ENCODE results near the gene SCO1.

DNA sequence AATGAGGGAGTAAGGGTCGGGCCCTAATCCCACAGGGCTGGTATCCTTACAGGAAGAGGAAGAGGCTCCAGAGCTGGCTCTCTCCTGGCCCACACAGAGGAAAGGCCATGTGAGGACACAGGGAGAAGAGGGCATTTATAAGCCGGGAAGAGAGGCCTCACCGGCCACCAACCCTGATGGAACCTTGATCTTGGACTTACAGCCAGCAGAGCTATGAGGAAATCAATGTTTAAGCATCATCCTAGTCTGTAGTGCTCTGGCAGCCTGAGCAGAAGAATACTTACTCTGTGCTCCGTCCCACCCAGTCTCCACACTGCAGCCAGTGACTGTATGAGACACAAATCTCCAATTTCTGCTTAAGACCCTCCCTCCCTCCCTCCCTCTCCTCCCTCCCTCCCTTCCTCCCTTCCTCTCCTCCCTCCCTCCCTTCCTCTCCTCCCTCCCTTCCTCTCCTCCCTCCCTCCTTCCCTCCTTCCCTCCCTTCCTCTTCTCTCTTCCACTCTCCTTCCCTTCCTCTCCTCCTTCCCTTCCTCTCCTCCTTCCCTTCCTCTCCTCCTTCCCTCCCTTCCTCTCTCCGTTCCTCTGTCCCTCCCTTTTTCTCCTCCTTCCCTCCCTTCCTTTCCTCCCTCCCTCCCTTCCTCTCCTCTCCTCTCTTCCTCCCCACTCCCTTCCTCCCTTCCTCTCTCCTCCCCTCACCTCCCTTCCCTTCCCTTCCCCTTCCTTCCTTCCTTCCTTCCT is 41.4 kb upstream of the SCO1 start:
- TF ChIP-seq EZH2 (IDR thresholded peaks at IDR 0.05; ENCODE audit: borderline replicate concordance, insufficient read depth, low read depth, low read length, poor library complexity, severe bottlenecking) (no peak), CTCF (IDR thresholded peaks at IDR 0.05) (no peak)

Data from B cell (primary cell).